Measurements from ENCODE around the gene CNTF. TPM values are rescaled to one million over a fixed set of nuclear protein-coding genes. Genes with fewer than 3 reads are reported as not detected.

The CNTF gene
- total and polyA plus RNA-seq, 2 experiments from 2014 or later = 0.24 to 1.8 TPM

DNA sequence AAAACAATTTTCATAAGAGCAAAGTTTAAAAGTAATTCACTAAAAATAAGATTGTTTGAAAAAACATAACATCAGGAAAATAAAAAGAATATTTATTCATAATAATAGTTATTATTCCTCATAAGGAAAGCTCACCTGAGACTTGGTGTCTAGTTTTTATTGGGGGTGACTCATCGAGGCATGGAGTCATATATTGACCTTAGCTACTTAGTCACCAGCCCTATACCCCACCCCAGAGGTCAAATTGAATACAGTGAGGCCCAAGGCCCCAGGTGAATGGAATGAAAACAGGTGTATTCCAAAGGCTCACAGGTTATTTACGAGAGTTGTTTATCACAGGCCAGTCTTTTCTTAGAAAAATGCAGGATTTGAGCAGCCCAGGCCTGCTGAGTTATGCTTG is 36.9 kb downstream of the CNTF start (continued):
- TF ChIP-seq, protein P1, sequence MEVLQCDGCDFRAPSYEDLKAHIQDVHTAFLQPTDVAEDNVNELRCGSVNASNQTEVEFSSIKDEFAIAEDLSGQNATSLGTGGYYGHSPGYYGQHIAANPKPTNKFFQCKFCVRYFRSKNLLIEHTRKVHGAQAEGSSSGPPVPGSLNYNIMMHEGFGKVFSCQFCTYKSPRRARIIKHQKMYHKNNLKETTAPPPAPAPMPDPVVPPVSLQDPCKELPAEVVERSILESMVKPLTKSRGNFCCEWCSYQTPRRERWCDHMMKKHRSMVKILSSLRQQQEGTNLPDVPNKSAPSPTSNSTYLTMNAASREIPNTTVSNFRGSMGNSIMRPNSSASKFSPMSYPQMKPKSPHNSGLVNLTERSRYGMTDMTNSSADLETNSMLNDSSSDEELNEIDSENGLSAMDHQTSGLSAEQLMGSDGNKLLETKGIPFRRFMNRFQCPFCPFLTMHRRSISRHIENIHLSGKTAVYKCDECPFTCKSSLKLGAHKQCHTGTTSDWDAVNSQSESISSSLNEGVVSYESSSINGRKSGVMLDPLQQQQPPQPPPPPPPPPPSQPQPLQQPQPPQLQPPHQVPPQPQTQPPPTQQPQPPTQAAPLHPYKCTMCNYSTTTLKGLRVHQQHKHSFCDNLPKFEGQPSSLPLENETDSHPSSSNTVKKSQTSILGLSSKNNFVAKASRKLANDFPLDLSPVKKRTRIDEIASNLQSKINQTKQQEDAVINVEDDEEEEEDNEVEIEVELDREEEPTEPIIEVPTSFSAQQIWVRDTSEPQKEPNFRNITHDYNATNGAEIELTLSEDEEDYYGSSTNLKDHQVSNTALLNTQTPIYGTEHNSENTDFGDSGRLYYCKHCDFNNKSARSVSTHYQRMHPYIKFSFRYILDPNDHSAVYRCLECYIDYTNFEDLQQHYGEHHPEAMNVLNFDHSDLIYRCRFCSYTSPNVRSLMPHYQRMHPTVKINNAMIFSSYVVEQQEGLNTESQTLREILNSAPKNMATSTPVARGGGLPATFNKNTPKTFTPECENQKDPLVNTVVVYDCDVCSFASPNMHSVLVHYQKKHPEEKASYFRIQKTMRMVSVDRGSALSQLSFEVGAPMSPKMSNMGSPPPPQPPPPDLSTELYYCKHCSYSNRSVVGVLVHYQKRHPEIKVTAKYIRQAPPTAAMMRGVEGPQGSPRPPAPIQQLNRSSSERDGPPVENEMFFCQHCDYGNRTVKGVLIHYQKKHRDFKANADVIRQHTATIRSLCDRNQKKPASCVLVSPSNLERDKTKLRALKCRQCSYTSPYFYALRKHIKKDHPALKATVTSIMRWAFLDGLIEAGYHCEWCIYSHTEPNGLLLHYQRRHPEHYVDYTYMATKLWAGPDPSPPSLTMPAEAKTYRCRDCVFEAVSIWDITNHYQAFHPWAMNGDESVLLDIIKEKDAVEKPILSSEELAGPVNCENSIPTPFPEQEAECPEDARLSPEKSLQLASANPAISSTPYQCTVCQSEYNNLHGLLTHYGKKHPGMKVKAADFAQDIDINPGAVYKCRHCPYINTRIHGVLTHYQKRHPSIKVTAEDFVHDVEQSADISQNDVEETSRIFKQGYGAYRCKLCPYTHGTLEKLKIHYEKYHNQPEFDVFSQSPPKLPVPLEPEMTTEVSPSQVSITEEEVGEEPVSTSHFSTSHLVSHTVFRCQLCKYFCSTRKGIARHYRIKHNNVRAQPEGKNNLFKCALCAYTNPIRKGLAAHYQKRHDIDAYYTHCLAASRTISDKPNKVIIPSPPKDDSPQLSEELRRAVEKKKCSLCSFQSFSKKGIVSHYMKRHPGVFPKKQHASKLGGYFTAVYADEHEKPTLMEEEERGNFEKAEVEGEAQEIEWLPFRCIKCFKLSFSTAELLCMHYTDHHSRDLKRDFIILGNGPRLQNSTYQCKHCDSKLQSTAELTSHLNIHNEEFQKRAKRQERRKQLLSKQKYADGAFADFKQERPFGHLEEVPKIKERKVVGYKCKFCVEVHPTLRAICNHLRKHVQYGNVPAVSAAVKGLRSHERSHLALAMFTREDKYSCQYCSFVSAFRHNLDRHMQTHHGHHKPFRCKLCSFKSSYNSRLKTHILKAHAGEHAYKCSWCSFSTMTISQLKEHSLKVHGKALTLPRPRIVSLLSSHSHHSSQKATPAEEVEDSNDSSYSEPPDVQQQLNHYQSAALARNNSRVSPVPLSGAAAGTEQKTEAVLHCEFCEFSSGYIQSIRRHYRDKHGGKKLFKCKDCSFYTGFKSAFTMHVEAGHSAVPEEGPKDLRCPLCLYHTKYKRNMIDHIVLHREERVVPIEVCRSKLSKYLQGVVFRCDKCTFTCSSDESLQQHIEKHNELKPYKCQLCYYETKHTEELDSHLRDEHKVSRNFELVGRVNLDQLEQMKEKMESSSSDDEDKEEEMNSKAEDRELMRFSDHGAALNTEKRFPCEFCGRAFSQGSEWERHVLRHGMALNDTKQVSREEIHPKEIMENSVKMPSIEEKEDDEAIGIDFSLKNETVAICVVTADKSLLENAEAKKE (CRISPR knock-in tag; IDR thresholded peaks at IDR 0.05) = no peak
- TF ChIP-seq EZH2 (IDR thresholded peaks at IDR 0.05; ENCODE audit: low read depth, unreplicated experiment) (no peak), ZNF331 (CRISPR knock-in tag; IDR thresholded peaks at IDR 0.05; ENCODE audit: low read depth) (no peak), ZNF114 (CRISPR knock-in tag; IDR thresholded peaks at IDR 0.05) (no peak), NANOG (IDR thresholded peaks at IDR 0.05; ENCODE audit: borderline replicate concordance) (no peak)
- TF ChIP-seq, protein P2, sequence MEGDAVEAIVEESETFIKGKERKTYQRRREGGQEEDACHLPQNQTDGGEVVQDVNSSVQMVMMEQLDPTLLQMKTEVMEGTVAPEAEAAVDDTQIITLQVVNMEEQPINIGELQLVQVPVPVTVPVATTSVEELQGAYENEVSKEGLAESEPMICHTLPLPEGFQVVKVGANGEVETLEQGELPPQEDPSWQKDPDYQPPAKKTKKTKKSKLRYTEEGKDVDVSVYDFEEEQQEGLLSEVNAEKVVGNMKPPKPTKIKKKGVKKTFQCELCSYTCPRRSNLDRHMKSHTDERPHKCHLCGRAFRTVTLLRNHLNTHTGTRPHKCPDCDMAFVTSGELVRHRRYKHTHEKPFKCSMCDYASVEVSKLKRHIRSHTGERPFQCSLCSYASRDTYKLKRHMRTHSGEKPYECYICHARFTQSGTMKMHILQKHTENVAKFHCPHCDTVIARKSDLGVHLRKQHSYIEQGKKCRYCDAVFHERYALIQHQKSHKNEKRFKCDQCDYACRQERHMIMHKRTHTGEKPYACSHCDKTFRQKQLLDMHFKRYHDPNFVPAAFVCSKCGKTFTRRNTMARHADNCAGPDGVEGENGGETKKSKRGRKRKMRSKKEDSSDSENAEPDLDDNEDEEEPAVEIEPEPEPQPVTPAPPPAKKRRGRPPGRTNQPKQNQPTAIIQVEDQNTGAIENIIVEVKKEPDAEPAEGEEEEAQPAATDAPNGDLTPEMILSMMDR (conservative IDR thresholded peaks at IDR 0.05; ENCODE audit: low read depth in 2 of 2) = no peak

DNA sequence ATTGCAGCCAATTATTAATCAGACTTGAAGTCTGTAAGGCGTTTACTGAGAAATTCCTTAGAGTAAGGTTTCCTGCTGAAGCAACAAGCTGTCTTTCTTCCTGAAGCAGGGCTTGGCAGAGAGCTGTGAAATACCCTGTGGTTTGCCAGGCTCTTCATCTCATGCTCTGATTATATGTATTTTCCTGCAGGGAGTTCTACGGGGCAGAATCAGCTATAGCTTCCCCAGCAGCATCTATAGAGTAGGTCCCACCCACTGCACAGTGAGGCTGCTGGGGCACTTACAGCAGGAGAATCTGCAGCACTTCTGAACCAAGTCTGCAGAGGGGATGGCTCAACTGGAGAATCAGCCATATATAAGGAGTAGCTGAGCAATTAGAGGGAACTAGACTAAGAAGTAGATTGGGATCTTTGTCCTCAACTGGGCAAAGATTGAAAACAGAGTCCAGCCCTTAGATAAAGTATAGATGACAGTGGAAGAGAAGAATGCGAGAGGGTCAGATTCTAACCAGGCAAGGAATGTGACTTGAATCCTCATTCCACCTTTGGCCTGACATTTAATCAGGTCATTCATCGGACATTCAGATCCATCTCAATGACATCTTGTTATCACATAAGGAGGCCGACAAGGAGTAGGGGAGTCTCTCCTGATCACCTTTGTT is 37.6 kb downstream of the CNTF start:
- no peak overlapping the region for H3K27ac Mint-ChIP-seq
- H3K36me3 Mint-ChIP-seq (ENCODE audit: low read depth) = no peaks in the 10 kb centered on the region
- ATAC-seq (no peak), DNase-seq (ENCODE audit: low spot score) (no peak)
- Histone ChIP-seq H3K9me2 (ENCODE audit: insufficient read depth) (no peaks in the 10 kb centered on the region), H3K27me3 (ENCODE audit: insufficient read depth) (no peaks in the 10 kb centered on the region), H4K20me1 (replicated peaks; ENCODE audit: insufficient read depth) (no peaks in the 10 kb centered on the region), H3F3A (replicated peaks; ENCODE audit: low read depth) (no peaks in the 10 kb centered on the region), H3K79me2 (replicated peaks; ENCODE audit: insufficient read depth) (no peaks in the 10 kb centered on the region), H3K4me3 (no peak overlapping the region), H3K36me3 (ENCODE audit: insufficient read depth) (no peaks in the 10 kb centered on the region), H3K4me2 (no peak overlapping the region), H2AFZ (no peak overlapping the region), H3K27ac (ENCODE audit: low read depth) (no peak overlapping the region), H3K4me1 (ENCODE audit: insufficient read depth) (no peaks in the 10 kb centered on the region)
- H3K4me3 Mint-ChIP-seq = no peak overlapping the region
- peaks cover 4% of the 10 kb centered on the region; the same call in 2 of the 3 replicates for H3K9me3 Mint-ChIP-seq
- H3K27me3 Mint-ChIP-seq (ENCODE audit: insufficient read depth, low read depth, poor library complexity) = no peaks in the 10 kb centered on the region
- H3K4me1 Mint-ChIP-seq = no peaks in the 10 kb centered on the region
- TF ChIP-seq CREB1 (CRISPR knock-in tag; IDR thresholded peaks at IDR 0.05; ENCODE audit: low read depth) = no peak
- TF ChIP-seq, protein P3, sequence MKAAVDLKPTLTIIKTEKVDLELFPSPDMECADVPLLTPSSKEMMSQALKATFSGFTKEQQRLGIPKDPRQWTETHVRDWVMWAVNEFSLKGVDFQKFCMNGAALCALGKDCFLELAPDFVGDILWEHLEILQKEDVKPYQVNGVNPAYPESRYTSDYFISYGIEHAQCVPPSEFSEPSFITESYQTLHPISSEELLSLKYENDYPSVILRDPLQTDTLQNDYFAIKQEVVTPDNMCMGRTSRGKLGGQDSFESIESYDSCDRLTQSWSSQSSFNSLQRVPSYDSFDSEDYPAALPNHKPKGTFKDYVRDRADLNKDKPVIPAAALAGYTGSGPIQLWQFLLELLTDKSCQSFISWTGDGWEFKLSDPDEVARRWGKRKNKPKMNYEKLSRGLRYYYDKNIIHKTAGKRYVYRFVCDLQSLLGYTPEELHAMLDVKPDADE (IDR thresholded peaks at IDR 0.05) = no peak
- no peak for TF ChIP-seq NANOG (IDR thresholded peaks at IDR 0.05; ENCODE audit: borderline replicate concordance)
- no peak for TF ChIP-seq EZH2 (IDR thresholded peaks at IDR 0.05; ENCODE audit: low read depth, unreplicated experiment)
- no peak for TF ChIP-seq POLR2AphosphoS5 (IDR thresholded peaks at IDR 0.05; ENCODE audit: low read depth)
- no peak for TF ChIP-seq STAT1 (IDR thresholded peaks at IDR 0.05; ENCODE audit: unreplicated experiment)
- no peak for TF ChIP-seq ZNF331 (CRISPR knock-in tag; IDR thresholded peaks at IDR 0.05; ENCODE audit: low read depth)
- no peak for TF ChIP-seq JUNB (IDR thresholded peaks at IDR 0.05; ENCODE audit: unreplicated experiment)
- TF ChIP-seq, protein P2 (conservative IDR thresholded peaks at IDR 0.05; ENCODE audit: low read depth in 2 of 2) = no peak
- no peak for TF ChIP-seq ZNF114 (CRISPR knock-in tag; IDR thresholded peaks at IDR 0.05)

Data from GM23338 (cell line).